ENCODE results near the gene GTF3C2.

GTF3C2 gene, protein sequence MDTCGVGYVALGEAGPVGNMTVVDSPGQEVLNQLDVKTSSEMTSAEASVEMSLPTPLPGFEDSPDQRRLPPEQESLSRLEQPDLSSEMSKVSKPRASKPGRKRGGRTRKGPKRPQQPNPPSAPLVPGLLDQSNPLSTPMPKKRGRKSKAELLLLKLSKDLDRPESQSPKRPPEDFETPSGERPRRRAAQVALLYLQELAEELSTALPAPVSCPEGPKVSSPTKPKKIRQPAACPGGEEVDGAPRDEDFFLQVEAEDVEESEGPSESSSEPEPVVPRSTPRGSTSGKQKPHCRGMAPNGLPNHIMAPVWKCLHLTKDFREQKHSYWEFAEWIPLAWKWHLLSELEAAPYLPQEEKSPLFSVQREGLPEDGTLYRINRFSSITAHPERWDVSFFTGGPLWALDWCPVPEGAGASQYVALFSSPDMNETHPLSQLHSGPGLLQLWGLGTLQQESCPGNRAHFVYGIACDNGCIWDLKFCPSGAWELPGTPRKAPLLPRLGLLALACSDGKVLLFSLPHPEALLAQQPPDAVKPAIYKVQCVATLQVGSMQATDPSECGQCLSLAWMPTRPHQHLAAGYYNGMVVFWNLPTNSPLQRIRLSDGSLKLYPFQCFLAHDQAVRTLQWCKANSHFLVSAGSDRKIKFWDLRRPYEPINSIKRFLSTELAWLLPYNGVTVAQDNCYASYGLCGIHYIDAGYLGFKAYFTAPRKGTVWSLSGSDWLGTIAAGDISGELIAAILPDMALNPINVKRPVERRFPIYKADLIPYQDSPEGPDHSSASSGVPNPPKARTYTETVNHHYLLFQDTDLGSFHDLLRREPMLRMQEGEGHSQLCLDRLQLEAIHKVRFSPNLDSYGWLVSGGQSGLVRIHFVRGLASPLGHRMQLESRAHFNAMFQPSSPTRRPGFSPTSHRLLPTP

GRCh38 chr2:27356382-27357181 lies at the start of gene GTF3C2:
TSS of gene GTF3C2 (minus strand) at chr2:27356764. CDS start at chr2:27343554, 13,210 bp downstream.
- H3K4me3 ChIP-seq (ENCODE audit: low read depth, low read length): peak within 1 kb of the TSS; percentile 99

- H3K4me3 ChIP-seq (ENCODE audit: low read depth, low read length): no peak overlapping the region
Measured at GRCh38 chr2:27400348-27401135, 44.0 kb upstream of the GTF3C2 start.

DNA sequence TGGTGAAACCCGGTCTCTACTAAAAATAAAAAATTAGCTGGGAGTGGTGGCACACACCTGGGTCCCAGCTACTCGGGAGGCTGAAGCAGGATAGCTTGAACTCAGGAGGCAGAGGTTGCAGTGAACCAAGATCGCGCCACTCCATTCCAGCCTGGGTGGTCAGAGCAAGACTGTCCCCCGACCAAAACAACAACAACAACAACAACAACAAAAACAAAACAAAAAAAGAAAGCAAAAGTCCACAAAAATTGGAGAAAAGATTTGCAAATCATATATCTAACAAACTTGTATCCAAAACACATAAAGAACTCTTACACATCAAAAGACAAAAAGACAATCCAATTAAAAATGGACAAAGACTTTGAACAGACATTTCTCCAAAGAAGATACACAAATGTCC lies 42.4 kb upstream of the GTF3C2 start:
- no peak overlapping the region for H3K4me3 ChIP-seq (ENCODE audit: low read depth, low read length)

- H3K4me3 ChIP-seq (ENCODE audit: low read depth, low read length): no peak overlapping the region
Measured at GRCh38 chr2:27393225-27393624, 36.7 kb upstream of the GTF3C2 start.

- H3K4me3 ChIP-seq (ENCODE audit: low read depth, low read length): no peak overlapping the region
Measured at GRCh38 chr2:27390822-27391679, 34.5 kb upstream of the GTF3C2 start.

DNA sequence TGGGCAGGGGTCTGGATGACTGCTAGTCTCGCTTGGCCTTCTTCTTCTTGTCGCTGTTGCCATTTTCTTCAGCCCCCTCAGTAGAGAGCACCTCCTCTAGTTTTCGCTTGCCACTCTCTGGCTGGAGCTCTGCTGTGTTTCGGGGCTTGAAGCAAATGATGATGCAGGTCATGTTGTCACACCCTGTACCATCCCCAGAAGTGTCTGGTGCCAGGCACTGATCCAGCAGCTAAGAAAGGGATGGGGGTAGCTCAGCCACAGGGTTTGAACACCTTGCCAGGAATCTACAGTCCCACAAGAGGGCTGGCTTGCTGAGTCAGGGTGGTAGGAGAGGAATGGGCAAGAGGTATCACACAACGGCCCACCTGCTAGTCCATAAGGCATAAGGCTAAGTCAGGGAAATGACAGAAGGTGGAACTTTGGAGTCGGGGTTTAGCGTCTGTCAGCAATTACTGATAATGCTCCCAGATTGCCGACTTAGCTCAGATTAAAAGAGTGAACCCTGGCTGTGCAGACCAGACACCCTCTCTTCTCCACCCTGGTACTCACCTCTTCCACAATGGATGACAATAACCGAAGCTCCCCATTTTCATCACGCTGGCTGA lies 25.1 kb upstream of the GTF3C2 start:
- H3K4me3 ChIP-seq (ENCODE audit: low read depth, low read length): no peak overlapping the region

DNA sequence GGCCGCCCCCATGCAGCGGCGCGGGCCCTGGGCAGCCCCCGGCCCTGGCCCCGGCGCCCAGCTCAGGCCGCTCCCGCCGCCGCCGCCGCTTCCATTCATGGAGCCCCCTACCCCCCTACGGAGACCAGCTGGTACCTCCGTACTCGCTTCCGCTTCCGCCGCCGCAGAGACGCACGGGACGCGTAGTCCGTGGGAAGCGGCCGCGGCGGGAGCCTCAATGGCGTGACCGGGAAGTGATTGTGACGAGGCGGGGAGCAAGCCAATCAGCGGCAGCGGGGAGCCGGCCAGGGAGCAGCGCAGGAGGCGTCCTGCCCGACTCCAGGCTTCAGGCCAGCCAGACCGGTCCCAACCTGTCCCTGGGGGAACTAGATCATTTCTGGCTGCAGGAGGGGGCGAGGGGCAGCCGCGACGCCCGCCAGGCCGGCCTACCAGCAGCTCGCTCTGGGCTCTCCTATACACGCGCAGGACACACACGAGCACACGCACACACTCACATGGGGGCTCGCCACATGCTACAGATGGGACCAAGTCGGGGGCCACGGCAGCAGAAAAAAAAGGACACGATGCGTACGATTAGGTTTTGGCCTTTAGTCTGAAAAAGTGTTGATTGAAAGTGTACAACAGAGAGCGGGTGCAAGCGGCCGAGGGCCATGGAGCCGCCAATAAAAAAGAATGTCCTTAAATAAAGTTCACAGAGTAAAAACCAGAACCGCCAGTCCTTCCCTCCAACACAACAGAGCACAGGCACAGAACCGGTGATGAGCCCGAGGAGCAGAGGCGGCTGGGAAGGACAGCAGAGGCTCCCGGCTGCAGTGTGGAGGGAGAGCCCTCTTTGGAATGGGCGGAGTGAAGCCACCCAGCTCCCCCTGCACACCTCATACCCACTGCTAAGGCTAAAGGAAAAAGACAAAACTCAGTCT lies 24.3 kb upstream of the GTF3C2 start, which contains the start of gene ZNF513:
ZNF513 (minus strand) TSS at position 109 of the 920 bp plus-strand sequence. CDS start 208 bp downstream, outside the sequence.
- peak within 1 kb of the TSS; percentile 84 for H3K4me3 ChIP-seq (ENCODE audit: low read depth, low read length)

DNA sequence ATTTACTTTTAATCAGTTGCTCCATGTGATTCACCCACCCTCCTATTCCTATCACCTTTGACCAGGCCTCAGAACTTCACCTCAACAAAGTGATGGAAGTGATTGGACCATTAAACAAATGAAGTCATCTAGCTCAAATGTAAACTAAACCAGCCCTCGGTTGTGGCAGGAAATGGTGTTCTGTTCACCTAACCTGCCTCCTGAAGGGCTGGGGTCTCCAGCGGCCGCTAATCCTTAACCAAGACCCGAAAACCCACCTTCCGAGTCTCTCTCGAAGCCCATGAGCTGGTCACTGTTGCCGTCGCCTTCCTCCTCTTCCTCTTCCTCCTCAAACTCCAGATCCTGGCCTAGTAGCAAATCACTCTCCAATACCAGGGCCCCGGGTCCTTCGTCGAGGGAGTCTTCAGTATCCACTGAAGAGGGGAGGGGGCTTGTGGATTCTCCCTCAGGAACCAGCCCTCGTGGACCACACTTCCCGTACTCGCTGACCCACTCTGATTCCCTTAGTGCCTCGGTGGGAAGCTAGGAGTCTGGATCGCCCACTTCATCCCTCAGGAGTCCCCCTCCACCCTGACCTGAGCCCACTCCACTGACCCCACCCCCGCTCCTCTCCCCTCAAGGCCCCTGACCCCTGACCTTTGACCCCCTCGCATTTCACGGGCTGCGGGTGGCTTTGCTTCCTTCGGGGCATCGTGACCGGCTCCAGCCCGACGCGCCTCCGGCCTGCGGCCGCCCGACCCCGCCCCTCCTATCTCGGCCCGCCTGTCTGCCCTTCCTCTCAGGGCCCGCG lies 23.5 kb upstream of the GTF3C2 start:
- peak overlapping the region; percentile 84 for H3K4me3 ChIP-seq (ENCODE audit: low read depth, low read length)

GRCh38 chr2:27379383-27379835 lies 22.8 kb upstream of the GTF3C2 start:
- peak overlapping the region; percentile 84 for H3K4me3 ChIP-seq (ENCODE audit: low read depth, low read length)

DNA sequence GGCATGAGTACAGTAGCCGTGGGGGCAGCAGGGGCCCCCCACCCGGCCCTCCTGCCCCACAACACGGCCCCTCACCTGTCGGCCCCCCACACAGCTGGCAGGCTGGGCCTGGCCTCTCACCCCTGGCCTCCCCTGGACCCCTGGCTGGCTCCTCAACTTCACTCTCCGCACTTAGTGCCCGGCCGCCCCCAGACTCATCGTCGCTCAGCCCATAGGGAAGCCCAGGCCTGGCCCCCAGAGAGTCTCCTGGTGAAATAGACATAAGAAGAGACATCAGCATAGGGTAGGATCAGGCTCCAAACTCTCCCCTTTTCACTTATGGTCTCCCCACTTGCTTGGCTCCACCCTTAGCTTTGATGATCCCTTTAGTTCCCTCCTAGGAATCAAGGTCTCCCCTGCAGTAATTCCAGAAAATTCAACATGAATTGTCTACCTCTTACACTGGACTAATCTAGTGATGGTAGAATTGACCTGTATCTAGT lies 22.3 kb upstream of the GTF3C2 start:
- H3K4me3 ChIP-seq (ENCODE audit: low read depth, low read length): no peak overlapping the region

GRCh38 chr2:27378096-27378808 lies 21.7 kb upstream of the GTF3C2 start:
- no peak overlapping the region for H3K4me3 ChIP-seq (ENCODE audit: low read depth, low read length)

GRCh38 chr2:27377618-27378095 lies 21.1 kb upstream of the GTF3C2 start:
- no peak overlapping the region for H3K4me3 ChIP-seq (ENCODE audit: low read depth, low read length)

- no peak overlapping the region for H3K4me3 ChIP-seq (ENCODE audit: low read depth, low read length)
Measured at GRCh38 chr2:27376866-27377617, 20.5 kb upstream of the GTF3C2 start.

- no peak overlapping the region for H3K4me3 ChIP-seq (ENCODE audit: low read depth, low read length)
Measured at GRCh38 chr2:27376151-27376865, 19.7 kb upstream of the GTF3C2 start.

All from iPS-11a (cell line).